ENCODE results near the gene CCND1.

The CCND1 gene

DNA sequence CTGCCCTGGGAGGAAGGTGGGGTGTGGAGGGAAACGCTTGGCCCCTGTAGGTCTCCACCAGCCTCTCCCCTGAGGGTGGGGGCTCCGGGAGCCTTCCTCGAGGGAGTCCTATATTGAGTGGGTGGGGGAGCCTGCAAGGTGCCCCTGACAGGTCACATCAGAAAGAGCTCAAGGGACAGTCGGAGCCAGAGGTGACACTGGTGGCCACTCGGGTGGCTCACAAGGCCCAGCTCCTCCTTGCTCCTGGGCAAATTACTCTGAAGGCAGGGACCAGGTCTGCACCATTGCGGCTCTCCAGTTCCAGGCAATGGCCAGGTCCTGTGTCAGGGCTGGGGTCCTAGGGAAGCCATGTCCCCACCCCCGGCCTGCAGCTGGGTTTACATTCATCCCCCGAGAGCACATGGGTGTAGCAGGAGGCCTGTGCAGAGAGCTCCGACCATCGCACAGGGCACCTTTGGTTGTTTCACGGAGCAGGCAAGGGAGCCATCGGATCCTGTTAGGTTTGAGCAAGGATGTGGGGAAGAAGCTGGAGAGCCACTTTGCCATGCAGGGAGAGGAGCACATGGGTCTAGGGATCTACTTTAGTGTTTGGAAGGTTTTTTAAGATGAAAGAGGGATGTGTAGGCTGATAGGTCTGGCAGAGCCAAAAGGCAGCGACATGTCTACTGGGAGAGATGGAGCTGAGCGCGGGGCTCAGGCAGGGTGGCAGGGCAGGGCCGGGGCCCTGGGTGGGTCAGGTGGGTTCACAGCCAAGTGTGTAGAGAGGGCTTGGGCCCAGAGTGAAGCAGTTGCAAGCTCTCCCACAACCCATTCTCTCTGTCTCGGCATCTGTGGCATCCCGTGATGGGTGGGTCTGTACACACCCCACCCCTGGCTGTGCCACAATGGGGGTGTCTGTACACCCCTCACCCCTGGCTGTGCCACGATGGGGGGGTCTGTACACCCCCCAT lies 14.8 kb downstream of the CCND1 start:
- TF ChIP-seq CREB1 (IDR thresholded peaks at IDR 0.05; ENCODE audit: low read depth) (no peak), YY1 (IDR thresholded peaks at IDR 0.05; ENCODE audit: low read depth) (0 out of 2 replicates have a peak, but pooled peaks have one; percentile 2), TEAD4 (IDR thresholded peaks at IDR 0.05) (no peak), CEBPB (IDR thresholded peaks at IDR 0.05) (no peak), EP300 (IDR thresholded peaks at IDR 0.05; ENCODE audit: borderline replicate concordance) (no peak), TAF1 (IDR thresholded peaks at IDR 0.05; ENCODE audit: low read depth) (no peak)
- TF ChIP-seq, protein P1, sequence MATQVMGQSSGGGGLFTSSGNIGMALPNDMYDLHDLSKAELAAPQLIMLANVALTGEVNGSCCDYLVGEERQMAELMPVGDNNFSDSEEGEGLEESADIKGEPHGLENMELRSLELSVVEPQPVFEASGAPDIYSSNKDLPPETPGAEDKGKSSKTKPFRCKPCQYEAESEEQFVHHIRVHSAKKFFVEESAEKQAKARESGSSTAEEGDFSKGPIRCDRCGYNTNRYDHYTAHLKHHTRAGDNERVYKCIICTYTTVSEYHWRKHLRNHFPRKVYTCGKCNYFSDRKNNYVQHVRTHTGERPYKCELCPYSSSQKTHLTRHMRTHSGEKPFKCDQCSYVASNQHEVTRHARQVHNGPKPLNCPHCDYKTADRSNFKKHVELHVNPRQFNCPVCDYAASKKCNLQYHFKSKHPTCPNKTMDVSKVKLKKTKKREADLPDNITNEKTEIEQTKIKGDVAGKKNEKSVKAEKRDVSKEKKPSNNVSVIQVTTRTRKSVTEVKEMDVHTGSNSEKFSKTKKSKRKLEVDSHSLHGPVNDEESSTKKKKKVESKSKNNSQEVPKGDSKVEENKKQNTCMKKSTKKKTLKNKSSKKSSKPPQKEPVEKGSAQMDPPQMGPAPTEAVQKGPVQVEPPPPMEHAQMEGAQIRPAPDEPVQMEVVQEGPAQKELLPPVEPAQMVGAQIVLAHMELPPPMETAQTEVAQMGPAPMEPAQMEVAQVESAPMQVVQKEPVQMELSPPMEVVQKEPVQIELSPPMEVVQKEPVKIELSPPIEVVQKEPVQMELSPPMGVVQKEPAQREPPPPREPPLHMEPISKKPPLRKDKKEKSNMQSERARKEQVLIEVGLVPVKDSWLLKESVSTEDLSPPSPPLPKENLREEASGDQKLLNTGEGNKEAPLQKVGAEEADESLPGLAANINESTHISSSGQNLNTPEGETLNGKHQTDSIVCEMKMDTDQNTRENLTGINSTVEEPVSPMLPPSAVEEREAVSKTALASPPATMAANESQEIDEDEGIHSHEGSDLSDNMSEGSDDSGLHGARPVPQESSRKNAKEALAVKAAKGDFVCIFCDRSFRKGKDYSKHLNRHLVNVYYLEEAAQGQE (IDR thresholded peaks at IDR 0.05; ENCODE audit: low read depth): no peak
- TF ChIP-seq, protein P2, sequence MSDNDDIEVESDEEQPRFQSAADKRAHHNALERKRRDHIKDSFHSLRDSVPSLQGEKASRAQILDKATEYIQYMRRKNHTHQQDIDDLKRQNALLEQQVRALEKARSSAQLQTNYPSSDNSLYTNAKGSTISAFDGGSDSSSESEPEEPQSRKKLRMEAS (IDR thresholded peaks at IDR 0.05): no peak

DNA sequence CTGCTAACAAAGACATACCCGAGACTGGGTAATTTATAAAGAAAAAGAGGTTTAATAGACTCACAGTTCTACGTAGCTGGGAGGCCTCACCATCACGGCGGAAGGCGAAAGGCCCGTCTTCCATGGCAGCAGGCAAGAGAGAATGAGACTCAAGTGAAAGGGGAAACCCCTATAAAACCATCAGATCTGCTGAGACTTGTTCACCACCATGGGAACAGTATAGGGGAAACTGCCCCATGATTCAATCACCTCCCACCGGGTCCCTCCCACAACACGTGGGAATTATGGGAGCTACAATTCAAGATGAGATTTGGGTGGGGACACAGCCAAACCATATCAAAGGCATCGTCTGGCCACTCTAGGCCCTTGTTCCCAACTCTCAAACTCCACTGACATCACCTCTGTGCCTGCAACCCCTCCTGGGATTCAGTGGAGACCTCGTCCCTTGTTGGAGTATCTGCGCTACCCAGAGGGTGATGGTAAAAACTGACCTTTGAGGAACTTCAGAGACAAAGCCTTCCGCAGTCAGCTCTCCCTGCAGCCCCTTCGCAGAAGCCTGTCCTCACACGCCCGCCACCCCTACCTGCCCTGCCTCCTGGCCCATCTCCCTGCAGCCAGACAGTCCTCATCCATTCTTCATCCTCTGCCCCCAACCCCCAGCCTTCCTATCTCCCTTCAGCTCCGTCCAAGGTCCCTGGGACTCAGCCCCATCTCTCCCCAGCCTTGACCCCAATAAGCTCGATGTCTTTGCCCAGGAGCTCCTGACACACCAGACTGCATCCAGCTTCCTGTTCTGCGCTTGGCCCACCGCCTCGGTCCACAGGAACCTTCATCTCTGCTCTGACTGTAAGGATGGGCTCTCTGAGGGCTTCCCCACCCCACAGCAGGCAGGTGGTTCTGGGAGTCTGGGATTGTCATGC lies 15.8 kb downstream of the CCND1 start:
- TF ChIP-seq YY1 (IDR thresholded peaks at IDR 0.05; ENCODE audit: low read depth): no peak
- TF ChIP-seq RAD21 (IDR thresholded peaks at IDR 0.05; ENCODE audit: low read depth): no peak
- TF ChIP-seq, protein P1 (IDR thresholded peaks at IDR 0.05; ENCODE audit: low read depth): no peak
- TF ChIP-seq TAF1 (IDR thresholded peaks at IDR 0.05; ENCODE audit: low read depth): no peak
- TF ChIP-seq, protein P3, sequence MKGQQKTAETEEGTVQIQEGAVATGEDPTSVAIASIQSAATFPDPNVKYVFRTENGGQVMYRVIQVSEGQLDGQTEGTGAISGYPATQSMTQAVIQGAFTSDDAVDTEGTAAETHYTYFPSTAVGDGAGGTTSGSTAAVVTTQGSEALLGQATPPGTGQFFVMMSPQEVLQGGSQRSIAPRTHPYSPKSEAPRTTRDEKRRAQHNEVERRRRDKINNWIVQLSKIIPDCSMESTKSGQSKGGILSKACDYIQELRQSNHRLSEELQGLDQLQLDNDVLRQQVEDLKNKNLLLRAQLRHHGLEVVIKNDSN (IDR thresholded peaks at IDR 0.05): no peak
- TF ChIP-seq TEAD4 (IDR thresholded peaks at IDR 0.05): no peak
- no peak for TF ChIP-seq CEBPB (IDR thresholded peaks at IDR 0.05)
- no peak for TF ChIP-seq EGR1 (IDR thresholded peaks at IDR 0.05)
- TF ChIP-seq CREB1 (IDR thresholded peaks at IDR 0.05; ENCODE audit: low read depth): no peak
- TF ChIP-seq FOXM1 (IDR thresholded peaks at IDR 0.05; ENCODE audit: borderline replicate concordance, low read depth): no peak
- no peak for TF ChIP-seq NFIC (IDR thresholded peaks at IDR 0.05)
- no peak for TF ChIP-seq ZBTB7A (IDR thresholded peaks at IDR 0.05; ENCODE audit: low read depth)

DNA sequence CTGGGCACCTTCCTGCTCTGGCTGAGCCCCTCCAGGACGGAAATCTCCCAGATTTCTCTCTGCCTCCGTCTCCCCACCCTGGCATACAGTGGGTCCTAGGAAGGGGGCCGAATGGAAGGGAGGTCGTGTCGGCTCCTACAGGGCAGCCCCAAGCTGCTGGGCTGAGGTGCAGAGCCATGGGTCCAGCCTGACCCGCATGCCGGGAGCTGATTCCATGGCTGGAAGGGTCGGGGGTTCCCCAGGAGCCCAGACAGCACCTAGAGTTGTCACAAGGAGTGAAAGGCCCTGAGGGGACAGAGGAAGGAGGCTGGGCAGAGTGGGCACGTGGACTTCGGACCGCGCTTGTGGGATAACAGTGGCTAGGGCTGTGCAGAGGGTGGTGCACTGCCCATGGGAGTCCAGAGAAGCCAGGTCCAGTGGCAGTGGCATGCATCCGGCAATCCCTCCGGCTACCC lies 16.5 kb downstream of the CCND1 start:
- TF ChIP-seq, protein P3 (IDR thresholded peaks at IDR 0.05): no peak
- TF ChIP-seq EP300 (IDR thresholded peaks at IDR 0.05; ENCODE audit: borderline replicate concordance) (no peak), YY1 (IDR thresholded peaks at IDR 0.05; ENCODE audit: low read depth) (no peak), CEBPB (IDR thresholded peaks at IDR 0.05) (no peak)

DNA sequence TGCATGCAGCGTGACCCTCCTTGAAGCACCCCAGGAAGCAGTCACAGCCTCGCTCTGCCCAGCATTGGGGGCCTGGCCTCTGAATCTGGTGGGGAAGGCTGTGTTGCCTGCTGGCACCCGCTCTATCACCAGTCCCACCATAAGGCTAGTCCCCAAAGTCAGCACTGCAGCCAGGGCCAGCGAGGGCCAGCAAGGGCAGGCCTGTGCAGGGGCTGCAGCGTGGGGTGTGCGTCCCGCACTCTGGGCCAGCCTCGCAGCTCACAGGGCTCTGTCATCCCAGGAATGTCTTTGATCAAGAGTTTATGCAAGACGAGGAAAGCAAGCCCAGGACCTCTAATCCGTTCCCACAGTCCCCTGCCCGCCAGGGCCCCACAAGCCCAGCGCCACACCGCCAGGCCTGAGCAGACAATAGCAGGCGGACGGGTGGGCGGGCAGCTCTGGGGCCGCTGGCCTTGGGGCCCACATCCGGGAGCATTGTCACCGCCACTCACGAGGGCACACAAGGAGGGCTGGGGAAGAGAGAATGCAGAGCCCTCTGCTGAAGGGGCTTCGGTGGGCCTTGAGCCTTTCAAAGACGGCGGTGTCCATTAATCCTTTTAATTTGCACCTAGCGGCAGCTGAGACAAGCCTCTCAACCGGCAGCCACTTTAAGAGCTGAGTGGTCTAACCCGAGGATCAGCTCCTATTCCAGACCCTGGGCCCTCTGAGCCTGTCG lies 17.1 kb downstream of the CCND1 start:
- TF ChIP-seq, protein P3 (IDR thresholded peaks at IDR 0.05): no peak
- TF ChIP-seq EP300 (IDR thresholded peaks at IDR 0.05; ENCODE audit: borderline replicate concordance) (peak; percentile 25; the same call in 1 of the 2 replicates), TEAD4 (IDR thresholded peaks at IDR 0.05) (peak; percentile 61)

All from Ishikawa (cell line).